GM23248 (cell line): ENCODE measurements around the gene TADA2A. TPM values are rescaled to one million over a fixed set of nuclear protein-coding genes. Genes with fewer than 3 reads are reported as not detected.
A peak's percentile ranks its signal among the peaks of the same experiment; 100 is the strongest.

ENCODE experiments used
- DNase-seq: peaks from one replicate; pipeline ENCODE4 v3.0.0-alpha.2; 2015
- H2AFZ ChIP-seq: fragments of 200-600 bp; sonication (generic); 2 replicates; pipeline ENCODE4 v1.6.1; 2016; ENCODE audit warnings: antibody characterized with exemption
- H3F3A ChIP-seq: fragments of 200-600 bp; sonication (generic); 2 replicates; pipeline ENCODE4 v1.6.1; 2016; ENCODE audit warnings: mild to moderate bottlenecking, antibody characterized with exemption, mixed run types; ENCODE audit not compliant: insufficient read depth
- H3K27ac ChIP-seq: fragments of 200-600 bp; sonication (generic); 2 replicates; pipeline ENCODE4 v1.5.1; 2016; ENCODE audit warnings: mild to moderate bottlenecking
- H3K27me3 ChIP-seq: fragments of 200-600 bp; sonication (generic); replicated peaks from 2 replicates; pipeline ENCODE4 v1.6.1; 2016; ENCODE audit warnings: mild to moderate bottlenecking; ENCODE audit not compliant: insufficient read depth
- H3K36me3 ChIP-seq: fragments of 200-600 bp; sonication (generic); 2 replicates; pipeline ENCODE4 v1.6.1; 2016; ENCODE audit warnings: low read depth, mild to moderate bottlenecking
- H3K4me1 ChIP-seq: fragments of 200-600 bp; sonication (generic); 2 replicates; pipeline ENCODE4 v1.6.1; 2016; ENCODE audit warnings: mild to moderate bottlenecking; ENCODE audit not compliant: insufficient read depth
- H3K4me2 ChIP-seq: fragments of 200-600 bp; sonication (generic); one replicate; pipeline ENCODE4 v1.6.1; 2016; ENCODE audit warnings: mild to moderate bottlenecking; ENCODE audit not compliant: unreplicated experiment
- H3K4me3 ChIP-seq: fragments of 200-600 bp; sonication (generic); 2 replicates; pipeline ENCODE4 v1.5.1; 2016; ENCODE audit warnings: mild to moderate bottlenecking
- H3K79me2 ChIP-seq: fragments of 200-600 bp; sonication (generic); 2 replicates; pipeline ENCODE4 v1.6.1; 2016; ENCODE audit warnings: mild to moderate bottlenecking; ENCODE audit not compliant: insufficient read depth
- H3K9ac ChIP-seq: fragments of 200-600 bp; sonication (generic); 2 replicates; pipeline ENCODE4 v1.6.1; 2016; ENCODE audit warnings: mild to moderate bottlenecking
- H3K9me2 ChIP-seq: fragments of 200-600 bp; sonication (generic); 2 replicates; pipeline ENCODE4 v1.6.1; 2016; ENCODE audit warnings: mixed run types, mild to moderate bottlenecking, moderate library complexity; ENCODE audit not compliant: insufficient read depth
- H3K9me3 ChIP-seq: fragments of 200-600 bp; sonication (generic); one replicate; pipeline ENCODE4 v1.6.1; 2017; ENCODE audit warnings: low read depth
- H4K20me1 ChIP-seq: fragments of 200-600 bp; sonication (generic); 2 replicates; pipeline ENCODE4 v1.6.0; 2016; ENCODE audit not compliant: insufficient read depth
- EZH2 ChIP-seq: fragments of 200-600 bp; sonication (generic); IDR thresholded peaks from 2 replicates; pipeline ENCODE4 v1.6.1; 2018; ENCODE audit warnings: antibody characterized with exemption, mild to moderate bottlenecking; ENCODE audit not compliant: insufficient read depth, poor library complexity, severe bottlenecking
- EZH2phosphoT487 ChIP-seq: fragments of 200-600 bp; sonication (generic); IDR thresholded peaks from 2 replicates; pipeline ENCODE4 v1.6.1; 2018; ENCODE audit warnings: antibody characterized with exemption, moderate library complexity, mild to moderate bottlenecking, low read depth; ENCODE audit not compliant: insufficient read depth
- WGBS, 2 experiments: methylation state at CpG; one replicate each; pipeline ENCODE4 v1.1.6; 2015 to 2017; ENCODE audit warnings: low lambda C conversion rate in 2 of 2, low coverage in 1 of 2; ENCODE audit errors: missing lambda C conversion rate in 2 of 2; 5-methylcytosine and 5-hydroxymethylcytosine counted together
- in situ Hi-C: fragments of 300-500 bp; cut with MboI; formaldehyde crosslinking; loops from 2 replicates; pipeline ENCODE4 v1.15.0; 2020
- polyA plus RNA-seq: library from polyadenylated mRNA; unstranded; fragments of >200 nt; fragmentation: Nextera tagmentation; extraction: Ambion mirVana; gene quantifications from 2 replicates; pipeline ENCODE4 v1.2.1, GENCODE V29; 2016
- total RNA-seq: library from RNA; depleted of rRNA; stranded (reverse); fragments of >200 nt; shearing (Covaris generic); gene quantifications from 2 replicates; pipeline ENCODE4 v1.2.3, GENCODE V29; 2014

Gene TADA2A
- total and polyA plus RNA-seq, 2 experiments from 2014 or later, result 16.7 to 18.3 TPM

- no peak overlapping the region for H3K4me2 ChIP-seq
- no peak overlapping the region for H3K4me3 ChIP-seq
- peaks cover 44% of the 10 kb centered on the region for H3F3A ChIP-seq
- TF ChIP-seq EZH2phosphoT487 (no peak), EZH2 (no peak)
- peak; percentile 9 for DNase-seq
- H3K9ac ChIP-seq, result no peak overlapping the region
- peaks cover 18% of the 10 kb centered on the region for H3K79me2 ChIP-seq
- peaks cover 14% of the 10 kb centered on the region for H3K36me3 ChIP-seq
- H3K4me1 ChIP-seq, result peaks cover 15% of the 10 kb centered on the region
- H3K9me2 ChIP-seq, result no peaks in the 10 kb centered on the region
- H2AFZ ChIP-seq, result no peak overlapping the region
- in situ Hi-C loops, result no loop called here
- no peaks in the 10 kb centered on the region for H3K9me3 ChIP-seq
- no peak overlapping the region for H3K27ac ChIP-seq
- H3K27me3 ChIP-seq, result no peaks in the 10 kb centered on the region
- H4K20me1 ChIP-seq, result no peaks in the 10 kb centered on the region
- 67 to 68% methylated on average over 5 of the region's 5 CpGs for WGBS, 2 experiments
Measured at GRCh38 chr17:37519251-37519985, 112.7 kb downstream of the TADA2A start.

- TF ChIP-seq EZH2, result no peak
Measured at GRCh38 chr17:37520174-37520573, 113.5 kb downstream of the TADA2A start.

GRCh38 chr17:37521821-37522220 is 115.1 kb downstream of the TADA2A start:
- 97 to 98% methylated on average over 5 of the region's 5 CpGs for WGBS, 2 experiments
- no peak overlapping the region for H2AFZ ChIP-seq
- peaks cover 25% of the 10 kb centered on the region for H3F3A ChIP-seq
- no peak overlapping the region for H3K4me3 ChIP-seq
- no peak overlapping the region for H3K4me2 ChIP-seq
- H3K27me3 ChIP-seq, result no peaks in the 10 kb centered on the region
- no peak overlapping the region for H3K9ac ChIP-seq
- no peaks in the 10 kb centered on the region for H3K9me2 ChIP-seq
- H3K4me1 ChIP-seq, result peaks cover 7% of the 10 kb centered on the region; the same call in 1 of the 2 replicates
- TF ChIP-seq EZH2phosphoT487, result no peak
- TF ChIP-seq EZH2, result no peak
- in situ Hi-C loops, result no loop called here
- no peak for DNase-seq
- no peaks in the 10 kb centered on the region for H4K20me1 ChIP-seq
- no peaks in the 10 kb centered on the region for H3K79me2 ChIP-seq
- no peak overlapping the region for H3K27ac ChIP-seq
- 0 out of 2 replicates have a peak, but pooled peaks cover 5% of the 10 kb centered on the region for H3K36me3 ChIP-seq
- no peaks in the 10 kb centered on the region for H3K9me3 ChIP-seq

More at GRCh38 chr17:37520174-37520573, 113.5 kb downstream of the TADA2A start:
- H3K27ac ChIP-seq, result no peak overlapping the region
- peaks cover 15% of the 10 kb centered on the region for H3K4me1 ChIP-seq
- no peaks in the 10 kb centered on the region for H4K20me1 ChIP-seq
- no peak for DNase-seq
- peaks cover 11% of the 10 kb centered on the region for H3K79me2 ChIP-seq
- H3K36me3 ChIP-seq, result peaks cover 7% of the 10 kb centered on the region
- no peak overlapping the region for H2AFZ ChIP-seq
- H3K9ac ChIP-seq, result no peak overlapping the region
- H3K9me3 ChIP-seq, result no peaks in the 10 kb centered on the region
- no peak overlapping the region for H3K4me3 ChIP-seq
- in situ Hi-C loops, result no loop called here
- WGBS, 2 experiments, result 84% methylated on average over 8 of the region's 8 CpGs
- H3K27me3 ChIP-seq, result no peaks in the 10 kb centered on the region
- H3K4me2 ChIP-seq, result no peak overlapping the region
- H3F3A ChIP-seq, result peaks cover 39% of the 10 kb centered on the region
- no peaks in the 10 kb centered on the region for H3K9me2 ChIP-seq

- peaks cover 10% of the 10 kb centered on the region for H3K36me3 ChIP-seq
- H3K4me2 ChIP-seq, result no peak overlapping the region
- H4K20me1 ChIP-seq, result no peaks in the 10 kb centered on the region
- no peaks in the 10 kb centered on the region for H3K27me3 ChIP-seq
- H3K9me3 ChIP-seq, result no peaks in the 10 kb centered on the region
- DNase-seq, result no peak
- in situ Hi-C loops, result no loop called here
- H2AFZ ChIP-seq, result no peak overlapping the region
- peaks cover 7% of the 10 kb centered on the region; the same call in 1 of the 2 replicates for H3K4me1 ChIP-seq
- H3K79me2 ChIP-seq, result no peaks in the 10 kb centered on the region
- 0 out of 2 replicates have a peak, but pooled peaks cover 17% of the 10 kb centered on the region for H3F3A ChIP-seq
- 68 to 69% methylated on average over 8 of the region's 8 CpGs for WGBS, 2 experiments
- no peak overlapping the region for H3K4me3 ChIP-seq
- no peak overlapping the region for H3K27ac ChIP-seq
- no peak overlapping the region for H3K9ac ChIP-seq
- TF ChIP-seq EZH2 (no peak), EZH2phosphoT487 (no peak)
- no peaks in the 10 kb centered on the region for H3K9me2 ChIP-seq
Measured at GRCh38 chr17:37523715-37524219, 117.1 kb downstream of the TADA2A start.
